K562 (cell line): Measurements from ENCODE around the gene PCSK6. TPM values are rescaled to one million over a fixed set of nuclear protein-coding genes. Genes with fewer than 3 reads are reported as not detected.

ENCODE experiments used
- ATAC-seq: fragments of 200-7000 bp; cut with Tn5 transposase; 3 replicates; pipeline ENCODE4 v1.9.1; 2020; ENCODE audit warnings: moderate library complexity
- BruUV-seq: library from RNA; stranded (reverse); fragments of 400-500 nt; replicated peaks from 2 replicates; lab custom pipeline; 2021; lab: Mats Ljungman, UMichigan
- CTCF ChIA-PET: fragments of 300-600 bp; formaldehyde crosslinking; extraction: SDS; loops from one replicate; lab custom pipeline; 2021; ENCODE audit warnings: low intra/inter-chr PET ratio; lab: Yijun Ruan, JAX
- POLR2A ChIA-PET: fragments of 300-600, 350-650 bp; sonication (Branson Sonifier 250); formaldehyde crosslinking; extraction: SDS; loops from one replicate; lab custom pipeline; 2021; ENCODE audit warnings: antibody characterized with exemption, inconsistent platforms; lab: Yijun Ruan, JAX
- DNase-seq, 4 experiments: peaks; one replicate each; pipeline versions ENCODE4 v3.0.0 to v3.0.0-alpha.2; 2011 to 2018; ENCODE audit warnings: low spot score in 3 of 4, mixed read lengths in 3 of 4; ENCODE audit errors: extremely low read depth in 1 of 4
- FAIRE-seq: peaks from 2 replicates; lab custom pipeline; 2011; peaks lifted over from hg19 to GRCh38; lab: Jason Lieb, UNC
- H2AFZ ChIP-seq: 2 replicates; pipeline ENCODE4 v1.6.0; 2011; ENCODE audit warnings: low read depth, low read length, control low read depth, inconsistent platforms
- H3K27ac ChIP-seq: fragments of 200-600 bp; 3 replicates; pipeline ENCODE4 v1.8.0; 2011; ENCODE audit warnings: low read depth, mild to moderate bottlenecking, control low read depth, inconsistent platforms, low read length, moderate library complexity, mixed read lengths; ENCODE audit errors: extremely low read depth
- H3K27me3 ChIP-seq, 2 experiments: fragments of 300-600 bp in 1 of 2; 2 replicates in 1 of 2; 3 replicates in 1 of 2; pipeline versions ENCODE4 v1.6.0 to v1.8.0; 2011; ENCODE audit warnings: inconsistent platforms in 2 of 2, low read length in 2 of 2, mild to moderate bottlenecking in 1 of 2, mixed read lengths in 1 of 2, moderate library complexity in 1 of 2; ENCODE audit not compliant: control insufficient read depth in 2 of 2, insufficient read depth in 2 of 2
- H3K36me3 ChIP-seq: fragments of 300-600 bp; 3 replicates; pipeline ENCODE4 v1.8.0; 2011; ENCODE audit warnings: mild to moderate bottlenecking, low read length, inconsistent platforms; ENCODE audit not compliant: control insufficient read depth, insufficient read depth
- H3K4me1 ChIP-seq, 2 experiments: fragments of 200-600 bp in 1 of 2; replicated peaks in 1 of 2; 2 replicates in 1 of 2; 3 replicates in 1 of 2; pipeline versions ENCODE4 v1.5.1 to v1.8.0; 2011; ENCODE audit warnings: inconsistent platforms in 2 of 2, low read length in 2 of 2, mild to moderate bottlenecking in 1 of 2, mixed read lengths in 1 of 2, moderate library complexity in 1 of 2; ENCODE audit not compliant: control insufficient read depth in 2 of 2, insufficient read depth in 2 of 2
- H3K4me2 ChIP-seq: 2 replicates; pipeline ENCODE4 v1.6.1; 2011; ENCODE audit warnings: low read length, control low read depth, inconsistent platforms, mixed read lengths; ENCODE audit not compliant: insufficient read depth
- H3K4me3 ChIP-seq: fragments of 200-600 bp; sonication (generic), shearing (Covaris generic); 2 replicates; pipeline ENCODE4 v1.5.1; 2016; ENCODE audit warnings: control low read depth, inconsistent platforms
- H3K79me2 ChIP-seq: fragments of 200-600 bp; 3 replicates; pipeline ENCODE4 v1.8.0; 2011; ENCODE audit warnings: low read length, inconsistent platforms; ENCODE audit not compliant: control insufficient read depth, insufficient read depth
- H3K9ac ChIP-seq, 2 experiments: 2 replicates each; pipeline versions ENCODE4 v1.6.0 to v1.6.1; 2011; ENCODE audit warnings: low read depth in 2 of 2, low read length in 2 of 2, control low read depth in 1 of 2, inconsistent platforms in 1 of 2, mild to moderate bottlenecking in 1 of 2, mixed read lengths in 1 of 2; ENCODE audit not compliant: insufficient read depth in 1 of 2
- H3K9me1 ChIP-seq: one replicate; pipeline ENCODE4 v1.6.0; 2011; ENCODE audit warnings: inconsistent platforms, mild to moderate bottlenecking, low read length, moderate library complexity; ENCODE audit not compliant: control insufficient read depth, insufficient read depth
- H3K9me3 ChIP-seq: replicated peaks from 2 replicates; pipeline ENCODE4 v1.5.1; 2011; ENCODE audit warnings: low read depth, low read length, inconsistent platforms; ENCODE audit not compliant: control insufficient read depth, insufficient read depth
- H4K20me1 ChIP-seq: replicated peaks from 2 replicates; pipeline ENCODE4 v1.6.1; 2011; ENCODE audit warnings: low read length, inconsistent platforms, mixed read lengths; ENCODE audit not compliant: control insufficient read depth, insufficient read depth
- HDAC8 ChIP-seq: fragments of 450-650 bp; IDR thresholded peaks from 2 replicates; pipeline ENCODE4 v1.6.1; 2016; ENCODE audit warnings: mild to moderate bottlenecking, missing genetic modification characterization, moderate library complexity, missing compliant biosample characterization
- MBD1 ChIP-seq: fragments of 250-450 bp; sonication (Bioruptor Pico); IDR thresholded peaks from 2 replicates; pipeline ENCODE4 v1.8.0; 2022; ENCODE audit warnings: inconsistent platforms
- U2AF2 ChIP-seq: fragments of 200-400 bp; formaldehyde crosslinking; optimal IDR thresholded peaks from 2 replicates; pipeline ENCODE3; 2017; ENCODE audit warnings: low read depth, mild to moderate bottlenecking, low read length
- WGBS: fragments of 100-300 bp; shearing (Covaris generic); methylation state at CpG from one replicate; pipeline ENCODE4 v1.1.6; 2016; ENCODE audit warnings: low coverage, mixed read lengths; ENCODE audit not compliant: insufficient coverage; ENCODE audit errors: missing lambda C conversion rate; 5-methylcytosine and 5-hydroxymethylcytosine counted together
- in situ Hi-C: fragments of 300-500 bp; cut with MboI; formaldehyde crosslinking; loops from 4 replicates; pipeline ENCODE4 v1.15.0; 2018; ENCODE audit warnings: inconsistent platforms, mixed read lengths
- intact Hi-C: fragments of 100-400 bp; cut with micrococcal nuclease; formaldehyde crosslinking; loops from 2 replicates; pipeline ENCODE4 v1.14.2; 2022
- polyA plus RNA-seq, 8 experiments: library from polyadenylated mRNA; depleted of rRNA in 4 of 8; stranded (reverse) in 5 of 8; unstranded in 3 of 8; fragments of >200 nt; fragmentation: Nextera tagmentation in 2 of 8; fragmentation: Illumina TruSeq in 1 of 8; extraction: Ambion mirVana in 2 of 8; extraction: Trizol in 1 of 8; gene quantifications; 2 replicates each; pipeline versions ENCODE4 v1.2.1 to v1.2.3, GENCODE V29; 2011 to 2014; ENCODE audit warnings: inconsistent platforms in 1 of 8, missing spikeins in 1 of 8
- total RNA-seq, 7 experiments: library from RNA; depleted of rRNA in 6 of 7; stranded (reverse); fragments of >200 nt in 6 of 7; fragmentation: Illumina TruSeq in 2 of 7; extraction: Trizol in 2 of 7; gene quantifications; 2 replicates each; pipeline versions ENCODE4 v1.2.1 to v1.2.3, GENCODE V29; 2011 to 2021; ENCODE audit warnings: low replicate concordance in 1 of 7

The PCSK6 gene
- total and polyA plus RNA-seq, 9 of the 15 experiments (the other 6 are each of a cell fraction or from before 2014, with no cell fraction given): 2.2 to 32.6 (median 14.5) TPM

GRCh38 chr15:101448336-101448735 is 41.2 kb downstream of the PCSK6 start:
- no peak overlapping the region for H2AFZ ChIP-seq
- H3K9me3 ChIP-seq: no peaks in the 10 kb centered on the region
- ATAC-seq: no peak
- FAIRE-seq: no peak
- H4K20me1 ChIP-seq: no peaks in the 10 kb centered on the region
- TF ChIP-seq MBD1: no peak
- TF ChIP-seq U2AF2: no peak
- TF ChIP-seq HDAC8 (tag): no peak
- intact Hi-C loops (loop anchor here (5.0 kb wide), 1 partner anchor 39 kb away; the partner anchor contains the start of gene PCSK6), in situ Hi-C loops (no loop called here)
- peaks cover 24% of the 10 kb centered on the region for H3K79me2 ChIP-seq
- DNase-seq: no peak
- POLR2A ChIA-PET: no interaction called here
- H3K27ac ChIP-seq: no peak overlapping the region
- no peak overlapping the region for H3K9ac ChIP-seq
- H3K27me3 ChIP-seq: no peaks in the 10 kb centered on the region
- WGBS: 52% methylated on average over 3 of the region's 3 CpGs
- no TSS peak for BruUV-seq
- H3K9me1 ChIP-seq: no peaks in the 10 kb centered on the region
- CTCF ChIA-PET: no interaction called here
- peaks cover 6% of the 10 kb centered on the region; the same call in 2 of the 3 replicates for H3K36me3 ChIP-seq
- H3K4me1 ChIP-seq: peaks cover 44 to 53% of the 10 kb centered on the region in 2 experiments
- H3K4me2 ChIP-seq: no peak overlapping the region
- no peak overlapping the region for H3K4me3 ChIP-seq
